ENCODE data around the gene PCNT. TPM values are rescaled to one million over a fixed set of nuclear protein-coding genes. Genes with fewer than 3 reads are reported as not detected.

PCNT gene
- total and polyA plus RNA-seq, 2 of the 8 experiments (the other 6 are each of a cell fraction or from before 2014, with no cell fraction given) = 9.9 to 45.1 TPM

GRCh38 chr21:46489800-46490199 is 165.8 kb downstream of the PCNT start:
- peaks cover 0 to 2% (median 0%) of the 10 kb centered on the region in 4 experiments; a peak in 1 of 8 replicates for H3K36me3 ChIP-seq (ENCODE audit: control insufficient read depth in 2 of 4, insufficient read depth in 4 of 4, low read length in 3 of 4)
- no peaks in the 10 kb centered on the region for H3K79me1 ChIP-seq (ENCODE audit: low read depth, low read length)
- no peak overlapping the region for H3K4me3 ChIP-seq (ENCODE audit: extremely low read depth in 1 of 4, insufficient read depth in 2 of 4, low read depth in 3 of 4, low read length in 4 of 4)
- no peak overlapping the region for H4K91ac ChIP-seq (replicated peaks; ENCODE audit: insufficient read length, low read length)
- H3K23ac ChIP-seq (ENCODE audit: insufficient read length) = peak overlapping the region; percentile 47
- H4K20me1 ChIP-seq (replicated peaks in 1 of 2; ENCODE audit: control insufficient read depth in 1 of 2, insufficient read depth in 2 of 2, low read length in 2 of 2) = peaks cover 0 to 6% of the 10 kb centered on the region in 2 experiments
- H3K9me3 ChIP-seq (ENCODE audit: insufficient read depth in 2 of 2, low read depth in 1 of 2, low read length in 1 of 2) = no peaks in the 10 kb centered on the region
- H2BK5ac ChIP-seq (ENCODE audit: low read depth, low read length) = no peak overlapping the region
- FAIRE-seq (no peak), DNase-seq (ENCODE audit: low read depth in 1 of 2, low spot score in 2 of 2) (no peak)
- POLR2A ChIA-PET (ENCODE audit: partially characterized antibody) = interaction anchor here (0.7 kb wide), 1 partner anchor 8 kb away, joined by 4 read pairs; no protein-coding TSS in a partner anchor
- H3K4me1 ChIP-seq (replicated peaks in 1 of 4; ENCODE audit: control insufficient read depth in 3 of 4, insufficient read depth in 4 of 4, low read length in 3 of 4) = peaks cover 0 to 2% (median 0%) of the 10 kb centered on the region in 4 experiments; a peak in 1 of 7 replicates
- H3K4ac ChIP-seq (replicated peaks; ENCODE audit: insufficient read length, low read depth, low read length) = no peak overlapping the region
- H2BK15ac ChIP-seq (ENCODE audit: low read length) = no peak overlapping the region
- no peak overlapping the region for H3K14ac ChIP-seq (ENCODE audit: insufficient read length)
- H4K8ac ChIP-seq (ENCODE audit: extremely low read depth, insufficient read depth, low read length) = peak overlapping the region; percentile 35; the same call in 1 of the 2 replicates
- no peak overlapping the region for H3K18ac ChIP-seq (ENCODE audit: extremely low read depth, low read length)
- no peaks in the 10 kb centered on the region for H3K27me3 ChIP-seq (replicated peaks in 1 of 4; ENCODE audit: control insufficient read depth in 3 of 4, extremely low read depth in 1 of 4, insufficient read depth in 3 of 4, low read length in 3 of 4)
- no peak overlapping the region for H2BK20ac ChIP-seq (ENCODE audit: low read length)
- no peaks in the 10 kb centered on the region for H3K79me2 ChIP-seq (ENCODE audit: control insufficient read depth in 1 of 2, insufficient read depth in 2 of 2, low read length in 2 of 2)
- H3K56ac ChIP-seq (replicated peaks; ENCODE audit: insufficient read length, low read depth, low read length) = no peak overlapping the region
- H3K27ac ChIP-seq (ENCODE audit: low read depth, low read length) = no peak overlapping the region
- no peak overlapping the region for H2BK12ac ChIP-seq (ENCODE audit: low read depth, low read length)
- 90% methylated on average over 10 of the region's 10 CpGs; no CpG with 5 or more reads in 1 of the 2 experiments for WGBS, 2 experiments (ENCODE audit: extremely low coverage in 1 of 2, insufficient coverage in 1 of 2, insufficient read length in 1 of 2, insufficient replicate concordance in 2 of 2, low coverage in 1 of 2, low lambda C conversion rate in 2 of 2, missing lambda C conversion rate in 1 of 2)
- CTCF ChIA-PET (ENCODE audit: partially characterized antibody) = interaction anchor here (0.7 to 0.8 kb wide), 2 partner anchors 9 to 13 kb away, joined by 3 read pairs; no protein-coding TSS in a partner anchor
- no peaks in the 10 kb centered on the region for H3K23me2 ChIP-seq (ENCODE audit: low read depth, low read length)
- TF ChIP-seq CHD1 (IDR thresholded peaks at IDR 0.05; ENCODE audit: low read depth, low read length) = no peak
- no peak for TF ChIP-seq KDM5A (IDR thresholded peaks at IDR 0.05; ENCODE audit: low read length)
- TF ChIP-seq FOSL1 (IDR thresholded peaks at IDR 0.05; ENCODE audit: insufficient read depth, low read depth, low read length) = no peak
- no peak for TF ChIP-seq TBP (IDR thresholded peaks at IDR 0.05; ENCODE audit: low read depth, low read length)
- TF ChIP-seq CHD2 (IDR thresholded peaks at IDR 0.05; ENCODE audit: low read length) = no peak
- no peak for TF ChIP-seq HDAC6 (IDR thresholded peaks at IDR 0.05; ENCODE audit: low read depth, low read length)
- TF ChIP-seq BCL11A (IDR thresholded peaks at IDR 0.05; ENCODE audit: low read depth in 2 of 2, low read length in 2 of 2) = no peak
- TF ChIP-seq, protein P1, sequence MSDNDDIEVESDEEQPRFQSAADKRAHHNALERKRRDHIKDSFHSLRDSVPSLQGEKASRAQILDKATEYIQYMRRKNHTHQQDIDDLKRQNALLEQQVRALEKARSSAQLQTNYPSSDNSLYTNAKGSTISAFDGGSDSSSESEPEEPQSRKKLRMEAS (IDR thresholded peaks at IDR 0.05) = no peak
- no peak for TF ChIP-seq NRF1 (IDR thresholded peaks at IDR 0.05; ENCODE audit: low read depth, low read length)
- no peak for TF ChIP-seq NANOG (IDR thresholded peaks at IDR 0.05; ENCODE audit: insufficient read depth, low read depth, low read length, poor library complexity, severe bottlenecking)
- no peak for TF ChIP-seq SIX5 (IDR thresholded peaks at IDR 0.05; ENCODE audit: low read depth, low read length)
- no peak for TF ChIP-seq CBX8 (IDR thresholded peaks at IDR 0.05; ENCODE audit: borderline replicate concordance, low read depth, low read length)
- TF ChIP-seq, protein P2, sequence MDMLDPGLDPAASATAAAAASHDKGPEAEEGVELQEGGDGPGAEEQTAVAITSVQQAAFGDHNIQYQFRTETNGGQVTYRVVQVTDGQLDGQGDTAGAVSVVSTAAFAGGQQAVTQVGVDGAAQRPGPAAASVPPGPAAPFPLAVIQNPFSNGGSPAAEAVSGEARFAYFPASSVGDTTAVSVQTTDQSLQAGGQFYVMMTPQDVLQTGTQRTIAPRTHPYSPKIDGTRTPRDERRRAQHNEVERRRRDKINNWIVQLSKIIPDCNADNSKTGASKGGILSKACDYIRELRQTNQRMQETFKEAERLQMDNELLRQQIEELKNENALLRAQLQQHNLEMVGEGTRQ (IDR thresholded peaks at IDR 0.05; ENCODE audit: low read length) = no peak
- no peak overlapping the region for H4K5ac ChIP-seq (ENCODE audit: insufficient read length, low read depth, low read length)
- no peak overlapping the region for H3K9ac ChIP-seq (replicated peaks in 1 of 4; ENCODE audit: extremely low read depth in 1 of 4, low read depth in 3 of 4, low read length in 3 of 4)
- H3K4me2 ChIP-seq (ENCODE audit: insufficient read depth in 1 of 2, low read depth in 2 of 2, low read length in 2 of 2) = no peak overlapping the region
- no peak overlapping the region for H2AK5ac ChIP-seq (ENCODE audit: low read depth, low read length)
- no peak overlapping the region for H2BK120ac ChIP-seq (replicated peaks; ENCODE audit: low read depth, low read length)
- no peak overlapping the region for H2AFZ ChIP-seq (ENCODE audit: low read length)
